Cardiac septum (tissue), 1 donor: ENCODE data around the gene STARD10. TPM values are rescaled to one million over a fixed set of nuclear protein-coding genes. Genes with fewer than 3 reads are reported as not detected.

Experiments used
- DNase-seq: peaks from one replicate; pipeline ENCODE4 v3.0.0-alpha.2; 2020; ENCODE audit warnings: low spot score
- intact Hi-C: fragments of 100-400 bp; cut with DNase I; formaldehyde crosslinking; loops from one replicate; pipeline ENCODE4 v1.14.0; 2022
- total RNA-seq: library from RNA; stranded (reverse); fragmentation: NEBNext Ultra II Directional; extraction: Animal tissue kit (Norgen Biotek cat#: 25700); gene quantifications from one replicate; pipeline ENCODE4 v1.2.1, GENCODE V29; 2021
- donor health status: DM: no; HTN: no; CAD: no.

Gene STARD10
- total RNA-seq, 1 donor from 2014 or later, result 45.2 TPM

GRCh38 chr11:72740060-72740424, 53.8 kb downstream of the STARD10 start:
- intact Hi-C loops, result no loop called here
- DNase-seq, result no peak

DNA sequence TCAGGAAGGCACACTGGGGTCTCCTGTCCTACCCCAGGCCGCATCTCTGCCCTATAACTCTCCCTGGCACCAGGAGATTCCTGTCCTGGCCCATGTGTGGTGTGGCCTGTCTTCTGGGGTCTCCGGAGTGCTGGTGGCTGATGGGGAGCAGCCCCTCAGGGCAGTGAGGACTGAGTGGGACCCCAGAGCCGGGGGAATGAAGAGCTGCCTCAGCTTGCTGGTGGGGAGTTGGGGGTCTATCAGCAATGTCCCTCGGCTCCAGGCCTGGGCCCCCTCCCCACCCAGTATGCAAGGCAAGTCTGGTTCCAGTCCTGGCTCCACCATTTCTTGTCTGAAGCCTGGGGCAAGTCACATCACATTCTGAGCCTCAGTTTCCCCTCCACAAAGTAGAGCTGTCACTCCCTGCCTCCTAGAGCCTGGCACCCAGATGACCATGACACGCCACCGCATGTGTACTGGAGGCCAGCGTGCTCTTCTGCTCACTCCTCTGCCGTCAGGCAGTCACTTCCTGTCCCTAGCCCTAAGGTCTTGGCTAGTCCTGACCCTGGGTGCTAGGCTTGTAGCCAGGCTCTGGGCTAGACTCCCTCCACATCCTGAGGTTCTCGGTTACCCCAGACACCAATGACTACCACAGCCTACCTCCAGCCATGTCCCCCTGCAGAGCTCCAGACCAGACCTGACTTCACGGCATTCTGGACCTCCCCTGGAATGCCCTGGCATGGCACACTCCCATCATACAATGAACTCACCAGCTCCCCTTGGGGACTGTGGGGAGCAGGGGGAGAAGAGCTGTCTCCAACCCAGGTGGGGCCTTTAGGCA, 54.4 kb downstream of the STARD10 start:
- no peak for DNase-seq
- intact Hi-C loops, result no loop called here

DNA sequence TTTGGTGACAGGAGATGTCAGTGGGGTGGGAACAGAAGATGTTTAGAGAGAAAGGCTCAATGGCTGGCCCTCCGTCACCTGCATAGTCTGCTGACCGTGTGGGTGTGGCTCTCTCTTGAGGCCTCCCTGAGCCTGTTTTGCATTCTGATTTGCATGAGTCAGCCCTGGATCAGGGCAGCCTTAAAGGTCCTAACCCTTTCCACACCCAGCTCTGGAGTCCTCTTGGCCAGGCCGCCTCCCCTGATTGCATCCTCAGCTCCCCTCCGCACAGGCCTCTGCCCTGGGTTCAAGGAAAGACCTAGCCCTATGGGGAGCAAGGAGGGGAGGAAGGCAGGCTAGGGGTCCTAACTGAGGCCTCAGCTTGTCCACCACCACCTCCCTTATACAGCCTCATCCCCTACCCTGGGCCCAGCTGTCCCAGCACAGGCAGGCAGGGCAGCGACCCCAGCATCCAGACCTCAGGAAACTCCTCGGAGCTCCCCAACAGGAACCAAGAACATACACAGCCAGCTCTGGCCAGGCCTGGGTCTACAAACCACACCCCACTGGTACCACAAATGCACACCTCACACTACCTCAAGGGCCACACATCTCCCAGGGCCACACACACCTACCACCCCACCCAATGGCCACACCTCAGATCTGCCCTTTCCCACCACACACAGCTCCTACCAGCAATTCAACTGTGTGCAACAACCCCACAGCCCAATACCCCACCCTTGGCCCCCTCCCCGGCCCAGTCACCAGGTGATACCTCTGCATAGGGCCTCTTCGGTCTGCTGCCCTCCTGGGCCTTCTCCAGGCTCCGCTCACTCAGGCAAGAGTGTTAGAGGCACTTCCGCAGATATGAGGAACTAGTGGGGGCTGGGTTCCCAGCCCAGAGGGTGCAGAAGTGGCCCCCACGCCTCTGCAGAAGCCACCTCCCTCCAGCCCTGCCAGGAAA, 55.4 kb downstream of the STARD10 start:
- intact Hi-C loops, result no loop called here
- DNase-seq, result peak; percentile 92

- no peak for DNase-seq
- intact Hi-C loops, result no loop called here
These were observed 56.5 kb downstream of the STARD10 start for GRCh38 chr11:72737336-72737735.

DNA sequence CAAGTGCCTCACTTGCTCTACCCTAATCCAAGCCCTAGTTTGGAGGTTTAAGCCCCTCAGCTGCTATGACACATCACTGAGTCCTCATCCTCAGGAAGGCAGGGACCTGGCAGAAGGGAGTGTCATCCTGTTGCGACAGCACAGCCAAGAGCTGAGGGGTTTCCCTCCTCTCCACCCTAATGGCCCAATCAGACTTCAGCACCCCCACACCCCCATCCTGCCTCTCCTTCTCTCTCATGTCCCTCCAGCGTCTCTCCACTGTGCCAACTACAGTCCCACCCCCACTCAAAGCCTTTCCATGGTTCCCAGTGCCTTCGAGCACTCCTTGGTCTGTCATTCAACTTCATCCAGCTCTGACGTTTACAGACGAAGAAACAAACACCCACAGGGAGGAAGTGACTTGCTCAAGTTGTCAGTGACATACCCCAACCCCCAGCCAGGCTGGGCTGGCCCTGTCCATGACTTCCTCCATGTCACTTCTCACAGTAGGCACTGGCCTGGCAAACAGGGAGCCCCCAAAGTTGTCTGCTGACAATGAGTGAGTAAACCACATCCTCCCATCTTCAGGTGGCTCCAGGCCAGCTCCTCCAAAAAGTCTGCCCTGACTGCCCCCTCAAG, 57.3 kb downstream of the STARD10 start:
- DNase-seq, result peak; percentile 92
- intact Hi-C loops, result no loop called here

DNA sequence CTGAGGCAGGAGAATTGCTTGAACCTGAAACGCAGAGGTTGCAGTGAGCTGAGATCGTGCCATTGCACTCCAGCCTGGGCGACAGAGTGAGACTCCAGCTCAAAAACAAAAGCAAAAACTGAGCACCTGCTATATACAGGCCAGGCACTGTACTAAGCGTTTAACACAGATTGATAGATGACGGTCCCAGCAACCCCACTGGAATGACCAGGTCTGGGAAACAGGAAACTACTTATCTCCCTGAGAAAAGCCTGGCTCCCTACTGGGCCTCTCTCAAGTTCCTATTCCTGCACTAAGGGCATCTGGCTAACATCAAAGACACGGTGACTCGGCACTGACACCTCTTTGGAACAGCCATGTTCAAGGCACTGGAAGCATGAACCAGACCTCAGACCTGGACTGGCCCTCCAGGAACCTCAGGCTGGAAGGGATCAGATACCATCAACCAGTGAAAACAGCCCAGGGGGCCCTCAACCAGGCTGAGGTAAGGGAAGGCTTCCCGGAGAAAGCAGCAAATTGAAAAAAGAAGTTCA, 58.3 kb downstream of the STARD10 start:
- intact Hi-C loops, result no loop called here
- peak; percentile 84 for DNase-seq

- DNase-seq, result no peak
These were observed 61.5 kb downstream of the STARD10 start for GRCh38 chr11:72732329-72732728.

GRCh38 chr11:72730737-72731136, 63.1 kb downstream of the STARD10 start:
- no peak for DNase-seq
- intact Hi-C loops, result no loop called here

More at GRCh38 chr11:72732329-72732728, 61.5 kb downstream of the STARD10 start:
- intact Hi-C loops, result no loop called here

DNA sequence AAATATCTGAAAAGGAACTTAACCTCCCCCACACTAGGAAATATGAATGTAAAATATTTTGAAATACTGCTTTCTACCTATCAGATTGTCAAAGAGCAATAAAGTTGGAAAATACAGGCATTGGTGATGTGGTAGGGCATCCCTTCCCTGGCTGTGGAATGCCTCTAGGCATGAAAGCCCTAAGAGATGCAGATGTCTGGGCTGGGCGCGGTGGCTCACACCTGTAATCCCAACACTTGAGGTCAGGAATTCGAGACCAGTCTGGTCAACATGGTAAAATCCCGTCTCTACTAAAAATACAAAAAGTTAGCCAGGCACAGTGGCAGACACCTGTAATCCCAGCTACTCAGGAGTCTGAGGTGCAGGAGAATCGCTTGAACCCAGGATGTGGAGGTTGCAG, 63.6 kb downstream of the STARD10 start:
- intact Hi-C loops, result no loop called here
- DNase-seq, result no peak

GRCh38 chr11:72727521-72727920, 66.3 kb downstream of the STARD10 start:
- DNase-seq, result no peak
- intact Hi-C loops, result no loop called here

DNA sequence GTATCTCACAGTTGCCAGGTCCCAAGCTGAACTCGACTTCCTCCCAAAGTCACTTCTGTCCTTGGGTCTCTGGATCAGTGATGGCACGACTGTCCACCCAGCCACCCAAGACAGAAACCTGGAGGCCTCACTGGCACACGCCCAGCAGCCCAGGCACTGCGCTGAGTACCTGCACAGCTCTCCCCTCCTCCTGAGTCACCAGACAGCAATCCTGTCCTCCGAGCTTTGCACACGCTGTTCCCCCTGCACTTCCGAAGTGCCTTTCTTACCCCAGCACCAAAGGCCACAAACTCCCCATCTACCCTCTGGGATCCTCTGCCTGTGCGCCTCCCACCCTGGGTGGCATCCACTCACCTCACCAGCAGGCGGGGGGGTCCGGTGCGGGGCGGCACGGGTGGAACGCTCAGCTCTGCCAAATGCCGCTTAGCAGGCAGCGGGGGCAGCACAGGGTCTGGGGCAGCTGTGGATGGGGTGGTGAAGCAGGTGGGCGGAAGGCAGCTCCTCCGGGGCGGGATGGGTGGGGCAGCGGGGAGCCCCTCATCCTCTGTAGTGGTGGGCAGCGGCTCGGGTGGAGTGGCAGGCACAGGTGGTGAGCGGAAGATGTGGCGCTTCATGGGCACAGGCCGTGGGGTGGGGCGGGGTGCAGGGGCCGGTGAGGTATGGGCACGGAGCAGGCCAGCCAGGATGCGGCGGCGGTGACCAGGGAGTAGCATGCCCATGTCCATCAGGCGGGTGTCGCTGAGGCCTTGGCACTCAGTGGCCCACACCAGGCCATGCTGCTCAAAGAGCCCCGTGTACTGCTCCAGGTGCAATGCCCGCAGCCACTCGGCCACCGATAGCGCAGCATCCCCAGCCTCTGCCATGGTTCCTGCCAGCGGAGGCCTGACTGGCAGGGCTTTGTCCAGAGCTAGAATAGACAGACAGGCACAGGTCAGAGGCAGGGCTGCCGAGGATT, 67.3 kb downstream of the STARD10 start:
- intact Hi-C loops, result no loop called here

DNA sequence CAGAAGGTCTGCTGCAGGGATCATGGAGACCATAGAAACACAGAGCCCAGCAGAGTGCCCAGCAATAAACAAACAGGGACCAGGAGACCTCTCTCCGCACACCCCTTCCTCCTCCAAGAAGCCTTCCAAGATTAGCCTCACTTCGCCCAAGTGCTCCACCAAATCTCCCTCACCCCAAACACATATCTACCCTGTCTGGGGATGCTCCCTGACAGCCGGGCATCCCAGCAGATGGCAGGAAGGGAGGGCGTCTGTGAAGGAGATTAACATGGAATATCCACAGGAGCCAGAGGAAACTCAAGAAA, 68.2 kb downstream of the STARD10 start:
- DNase-seq, result no peak
- intact Hi-C loops, result no loop called here

More for the DNA sequence above, 67.3 kb downstream of the STARD10 start:
- no peak for DNase-seq

GRCh38 chr11:72724851-72725723, 68.8 kb downstream of the STARD10 start:
- intact Hi-C loops, result loop anchor here (5.0 kb wide), 1 partner anchor 452 kb away; no protein-coding TSS in a partner anchor
- no peak for DNase-seq

DNA sequence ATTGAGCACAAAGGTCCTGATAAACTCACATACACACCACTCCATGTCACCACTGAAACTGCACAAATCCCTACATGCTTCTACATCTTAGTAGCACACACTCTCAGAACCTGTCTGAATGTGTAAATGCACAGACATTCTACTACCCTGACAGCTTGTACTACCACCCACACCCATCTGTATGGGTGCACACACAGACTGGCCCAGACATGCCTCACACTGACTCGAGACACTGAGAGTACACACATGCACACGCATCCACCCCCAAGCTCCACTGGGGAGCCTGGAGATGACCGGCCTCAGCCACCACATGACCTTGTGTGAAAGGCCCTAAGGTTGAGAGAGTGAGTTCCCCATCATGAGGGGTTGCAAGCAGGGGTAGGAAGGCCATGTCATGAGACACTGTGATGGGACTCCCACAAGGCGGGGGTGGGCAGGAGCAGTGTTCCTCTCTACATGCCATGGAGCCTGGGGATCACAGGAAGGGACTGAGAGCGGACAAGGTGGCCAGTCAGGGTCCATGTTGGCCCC, 69.8 kb downstream of the STARD10 start:
- intact Hi-C loops, result loop anchor here (5.0 kb wide), 1 partner anchor 453 kb away; no protein-coding TSS in a partner anchor
- no peak for DNase-seq

DNA sequence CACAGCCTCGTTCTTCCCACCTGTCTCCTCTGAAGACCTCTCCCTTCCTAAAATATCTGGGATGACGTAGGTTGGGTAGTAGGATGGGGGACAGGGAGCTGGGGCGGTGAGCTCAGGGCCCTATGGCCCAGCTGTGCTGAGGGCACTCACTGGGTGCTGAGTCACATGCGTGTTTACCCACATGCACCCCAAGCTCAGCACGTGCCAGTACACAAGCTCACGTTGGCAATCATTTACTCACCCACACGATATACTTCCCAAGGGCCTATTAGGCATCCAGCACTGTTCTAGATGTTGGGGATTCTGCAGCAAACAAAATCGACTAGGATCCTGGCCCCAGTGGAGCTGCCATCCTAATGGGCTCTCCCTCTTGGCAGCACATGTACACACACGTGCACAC, 70.3 kb downstream of the STARD10 start:
- DNase-seq, result no peak
- intact Hi-C loops, result loop anchor here (1.0 to 5.0 kb wide), 2 partner anchors 70 to 454 kb away; no protein-coding TSS in a partner anchor

GRCh38 chr11:72722050-72722748, 71.6 kb downstream of the STARD10 start:
- intact Hi-C loops, result loop anchor here (5.0 kb wide), 1 partner anchor 455 kb away; no protein-coding TSS in a partner anchor
- DNase-seq, result peak; percentile 95

DNA sequence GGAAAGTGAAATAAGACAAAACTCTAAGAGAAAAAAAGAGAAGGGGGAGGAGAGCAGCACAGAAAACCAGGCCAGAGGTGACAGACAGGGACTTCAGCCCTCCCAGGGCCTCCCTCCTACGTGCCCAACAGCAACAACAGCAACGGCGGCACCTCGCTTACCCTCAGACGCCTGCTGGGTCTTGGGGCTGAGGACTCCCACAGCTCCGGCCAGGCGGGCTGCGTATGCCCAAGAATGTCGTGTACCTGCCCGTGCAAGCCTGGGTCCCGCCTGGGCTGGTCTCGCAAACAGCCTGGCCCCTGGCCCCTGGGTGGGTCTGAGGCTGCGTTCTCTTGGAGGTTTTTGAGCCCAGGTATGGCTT, 72.2 kb downstream of the STARD10 start:
- intact Hi-C loops, result loop anchor here (5.0 kb wide), 1 partner anchor 456 kb away; no protein-coding TSS in a partner anchor
- no peak for DNase-seq
